ENCODE results near the gene DOCK3. TPM values are rescaled to one million over a fixed set of nuclear protein-coding genes. Genes with fewer than 3 reads are reported as not detected.
A peak's percentile ranks its signal among the peaks of the same experiment; 100 is the strongest.

The DOCK3 gene
- total and polyA plus RNA-seq, 10 donors, result 0.08 to 2.1 (median 0.44) TPM

- TF ChIP-seq, protein P1, sequence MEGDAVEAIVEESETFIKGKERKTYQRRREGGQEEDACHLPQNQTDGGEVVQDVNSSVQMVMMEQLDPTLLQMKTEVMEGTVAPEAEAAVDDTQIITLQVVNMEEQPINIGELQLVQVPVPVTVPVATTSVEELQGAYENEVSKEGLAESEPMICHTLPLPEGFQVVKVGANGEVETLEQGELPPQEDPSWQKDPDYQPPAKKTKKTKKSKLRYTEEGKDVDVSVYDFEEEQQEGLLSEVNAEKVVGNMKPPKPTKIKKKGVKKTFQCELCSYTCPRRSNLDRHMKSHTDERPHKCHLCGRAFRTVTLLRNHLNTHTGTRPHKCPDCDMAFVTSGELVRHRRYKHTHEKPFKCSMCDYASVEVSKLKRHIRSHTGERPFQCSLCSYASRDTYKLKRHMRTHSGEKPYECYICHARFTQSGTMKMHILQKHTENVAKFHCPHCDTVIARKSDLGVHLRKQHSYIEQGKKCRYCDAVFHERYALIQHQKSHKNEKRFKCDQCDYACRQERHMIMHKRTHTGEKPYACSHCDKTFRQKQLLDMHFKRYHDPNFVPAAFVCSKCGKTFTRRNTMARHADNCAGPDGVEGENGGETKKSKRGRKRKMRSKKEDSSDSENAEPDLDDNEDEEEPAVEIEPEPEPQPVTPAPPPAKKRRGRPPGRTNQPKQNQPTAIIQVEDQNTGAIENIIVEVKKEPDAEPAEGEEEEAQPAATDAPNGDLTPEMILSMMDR (IDR thresholded peaks at IDR 0.05 in 8 of 11, conservative IDR thresholded peaks at IDR 0.05 in 3 of 11), result no peak
- TF ChIP-seq POLR2A (IDR thresholded peaks at IDR 0.05), result no peak
- TF ChIP-seq POLR2AphosphoS5 (IDR thresholded peaks at IDR 0.05), result no peak
- 88 to 100% (median 96%) methylated on average over 2 of the region's 2 CpGs for WGBS, 5 donors
- no peak for DNase-seq
- Histone ChIP-seq H3K27ac (no peak overlapping the region), H3K27me3 (replicated peaks in 1 of 7) (no peaks in the 10 kb centered on the region), H3K9me3 (no peaks in the 10 kb centered on the region), H3K4me1 (no peaks in the 10 kb centered on the region), H3K36me3 (peaks cover 0 to 100% (median 82%) of the 10 kb centered on the region in 6 donors), H3K4me3 (no peak overlapping the region)
- intact Hi-C loops (cut with DNase I; ENCODE audit: low total_unique reads), result no loop called here
Observed at GRCh38 chr3:50645378-50645777, 29.3 kb upstream of the DOCK3 start.

DNA sequence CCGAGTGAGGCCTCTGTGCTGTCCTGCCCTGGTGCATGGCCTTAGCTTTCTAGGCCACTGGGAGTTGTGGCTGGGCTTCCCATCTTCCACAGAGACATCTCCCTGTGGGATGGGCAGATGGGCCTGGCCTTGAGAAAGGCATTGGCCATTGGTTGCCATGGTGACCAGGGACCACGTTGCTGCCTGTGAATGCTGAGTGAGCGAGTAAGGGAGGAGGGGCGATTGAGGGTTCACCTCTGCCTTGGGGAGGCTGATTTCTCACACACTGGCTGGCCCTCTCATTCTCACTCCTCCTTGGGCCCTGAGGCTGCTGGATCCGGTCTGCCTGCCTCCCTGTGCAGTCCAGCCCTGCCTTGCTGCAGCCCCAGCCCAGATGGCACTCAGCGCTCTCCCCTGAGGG lies 26.4 kb upstream of the DOCK3 start:
- 64 to 79% (median 72%) methylated on average over 5 to 6 of the region's 6 CpGs for WGBS, 5 donors

DNA sequence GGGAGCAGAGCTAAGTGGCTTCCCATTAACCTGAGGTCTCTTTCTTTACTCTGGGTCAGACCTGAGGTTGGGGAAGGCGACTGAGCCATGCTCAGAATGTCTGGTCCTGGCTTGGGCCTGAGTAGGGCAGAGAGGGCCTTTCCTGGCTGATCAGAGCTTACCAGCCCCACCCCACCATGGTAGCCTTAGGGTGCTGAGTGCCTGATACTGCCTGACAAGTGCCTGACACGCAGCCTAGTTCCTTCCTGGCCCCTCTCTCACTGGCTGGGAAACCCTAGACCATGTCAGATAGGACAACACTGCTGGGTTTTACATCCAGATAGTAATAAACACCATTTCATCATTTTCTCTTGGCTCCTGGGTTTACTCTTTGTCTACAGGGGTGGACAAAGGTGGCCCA lies 25.8 kb upstream of the DOCK3 start:
- TF ChIP-seq POLR2AphosphoS5 (IDR thresholded peaks at IDR 0.05) (no peak), POLR2A (IDR thresholded peaks at IDR 0.05) (no peak)
- TF ChIP-seq, protein P1 (IDR thresholded peaks at IDR 0.05 in 8 of 11, conservative IDR thresholded peaks at IDR 0.05 in 3 of 11), result no peak
- Histone ChIP-seq H3K9me3 (no peaks in the 10 kb centered on the region), H3K4me3 (no peak overlapping the region), H3K27me3 (replicated peaks in 1 of 7) (no peaks in the 10 kb centered on the region), H3K27ac (no peak overlapping the region), H3K4me1 (no peaks in the 10 kb centered on the region), H3K36me3 (peaks cover 0 to 66% (median 50%) of the 10 kb centered on the region in 6 donors)
- 56 to 100% (median 85%) methylated on average over 1 to 2 of the region's 2 CpGs for WGBS, 5 donors
- DNase-seq, result no peak
- intact Hi-C loops (cut with DNase I; ENCODE audit: low total_unique reads), result no loop called here

More for the DNA sequence above, 26.4 kb upstream of the DOCK3 start:
- H3K27ac ChIP-seq, result no peak overlapping the region
- intact Hi-C loops (cut with DNase I; ENCODE audit: low total_unique reads), result no loop called here
- peaks cover 0 to 72% (median 56%) of the 10 kb centered on the region in 6 donors for H3K36me3 ChIP-seq
- H3K9me3 ChIP-seq, result no peaks in the 10 kb centered on the region
- TF ChIP-seq, protein P1 (IDR thresholded peaks at IDR 0.05 in 8 of 11, conservative IDR thresholded peaks at IDR 0.05 in 3 of 11), result no peak
- TF ChIP-seq POLR2AphosphoS5 (IDR thresholded peaks at IDR 0.05) (peak in 1 of 3 donors; percentile 39), POLR2A (IDR thresholded peaks at IDR 0.05) (no peak)
- H3K27me3 ChIP-seq (replicated peaks in 1 of 7), result no peaks in the 10 kb centered on the region
- H3K4me3 ChIP-seq, result no peak overlapping the region
- DNase-seq, result no peak
- no peaks in the 10 kb centered on the region for H3K4me1 ChIP-seq

- DNase-seq, result no peak
- H3K36me3 ChIP-seq, result peaks cover 0 to 60% (median 45%) of the 10 kb centered on the region in 6 donors
- no peaks in the 10 kb centered on the region for H3K4me1 ChIP-seq
- no peak overlapping the region for H3K27ac ChIP-seq
- intact Hi-C loops (cut with DNase I; ENCODE audit: low total_unique reads), result no loop called here
- H3K4me3 ChIP-seq, result no peak overlapping the region
- H3K9me3 ChIP-seq, result no peaks in the 10 kb centered on the region
- WGBS, 5 donors, result 76 to 87% (median 81%) methylated on average over 5 to 8 of the region's 8 CpGs
- no peaks in the 10 kb centered on the region for H3K27me3 ChIP-seq (replicated peaks in 1 of 7)
- no peak for TF ChIP-seq POLR2A (IDR thresholded peaks at IDR 0.05)
- TF ChIP-seq POLR2AphosphoS5 (IDR thresholded peaks at IDR 0.05), result peak in 1 of 3 donors; percentile 48
Observed at GRCh38 chr3:50649451-50649931, 25.2 kb upstream of the DOCK3 start.

Data from spleen (tissue), 11 donors.